ENCODE results near the gene CTSW. TPM values are rescaled to one million over a fixed set of nuclear protein-coding genes. Genes with fewer than 3 reads are reported as not detected.
"Not testable (repeated sequence)": the region's sequence is repeated elsewhere in the genome, so short reads cannot be mapped to it uniquely, and the experiment has no call there.

The CTSW gene
- polyA plus RNA-seq, 1 of the 3 experiments (the other 2 are of a cell fraction), result 0.49 TPM

GRCh38 chr11:65844231-65844872 is 35.3 kb upstream of the CTSW start:
- Histone ChIP-seq H3K27ac (ENCODE audit: low read depth in 2 of 2, low read length in 1 of 2) (no peak overlapping the region), H3K4me3 (ENCODE audit: low read depth in 2 of 2, low read length in 1 of 2) (no peak overlapping the region), H3K79me2 (ENCODE audit: insufficient read depth) (no peaks in the 10 kb centered on the region), H3K9me3 (no peaks in the 10 kb centered on the region), H3F3A (replicated peaks; ENCODE audit: insufficient read depth) (peaks cover 7% of the 10 kb centered on the region), H3K9me2 (no peaks in the 10 kb centered on the region), H3K4me2 (no peak overlapping the region), H3K4me1 (ENCODE audit: control insufficient read depth in 1 of 2, insufficient read depth in 2 of 2, low read depth in 1 of 2, low read length in 1 of 2) (no peaks in the 10 kb centered on the region; a peak in 1 of 4 replicates), H3K36me3 (replicated peaks in 1 of 2; ENCODE audit: control insufficient read depth in 1 of 2, insufficient read depth in 2 of 2, low read length in 1 of 2) (no peaks in the 10 kb centered on the region), H3K9ac (no peak overlapping the region), H4K20me1 (ENCODE audit: insufficient read depth) (no peaks in the 10 kb centered on the region), H2AFZ (ENCODE audit: low read depth) (no peak overlapping the region), H3K27me3 (ENCODE audit: insufficient read depth) (no peaks in the 10 kb centered on the region)
- no peak for DNase-seq
- WGBS (ENCODE audit: low lambda C conversion rate), result 85% methylated on average over 10 of the region's 10 CpGs
- TF ChIP-seq JUND (IDR thresholded peaks at IDR 0.05) (no peak), TAF1 (IDR thresholded peaks at IDR 0.05; ENCODE audit: borderline replicate concordance, low read depth, low read length) (no peak), GABPA (IDR thresholded peaks at IDR 0.05; ENCODE audit: low read depth) (no peak), PBX3 (IDR thresholded peaks at IDR 0.05) (no peak), SMC3 (IDR thresholded peaks at IDR 0.05; ENCODE audit: low read depth, low read length) (no peak), USF2 (IDR thresholded peaks at IDR 0.05; ENCODE audit: borderline replicate concordance, low read depth, low read length) (no peak), TEAD4 (IDR thresholded peaks at IDR 0.05; ENCODE audit: borderline replicate concordance, insufficient read depth) (no peak), RAD21 (IDR thresholded peaks at IDR 0.05; ENCODE audit: low read length) (no peak)
- POLR2A ChIA-PET, result interaction anchor here (0.7 to 1.2 kb wide), 2 partner anchors 9 to 12 kb away, joined by 3 read pairs; no protein-coding TSS in a partner anchor
- CTCF ChIA-PET, result interaction anchor here (1.6 kb wide), 2 partner anchors 40 to 144 kb away, joined by 3 to 4 read pairs; no protein-coding TSS in a partner anchor

- no peak overlapping the region for H3K9ac ChIP-seq
- no peaks in the 10 kb centered on the region for H3K9me3 ChIP-seq
- no peaks in the 10 kb centered on the region for H3K79me2 ChIP-seq (ENCODE audit: insufficient read depth)
- H3K4me1 ChIP-seq (ENCODE audit: control insufficient read depth in 1 of 2, insufficient read depth in 2 of 2, low read depth in 1 of 2, low read length in 1 of 2), result peaks cover 0 to 4% of the 10 kb centered on the region in 2 experiments; a peak in 1 of 4 replicates
- H2AFZ ChIP-seq (ENCODE audit: low read depth), result no peak overlapping the region
- peaks cover 10 to 15% of the 10 kb centered on the region in 2 experiments for H3K36me3 ChIP-seq (replicated peaks in 1 of 2; ENCODE audit: control insufficient read depth in 1 of 2, insufficient read depth in 2 of 2, low read length in 1 of 2)
- H3K4me3 ChIP-seq (ENCODE audit: low read depth in 2 of 2, low read length in 1 of 2), result no peak overlapping the region
- no peak for DNase-seq
- ChIA-PET POLR2A (no interaction called here), CTCF (interaction anchor here (1.6 kb wide), 1 partner anchor 37 kb away, joined by 4 read pairs; no protein-coding TSS in a partner anchor)
- no peak overlapping the region for H3K27ac ChIP-seq (ENCODE audit: low read depth in 2 of 2, low read length in 1 of 2)
- peaks cover 8% of the 10 kb centered on the region for H4K20me1 ChIP-seq (ENCODE audit: insufficient read depth)
- 66% methylated on average over 3 of the region's 3 CpGs for WGBS (ENCODE audit: low lambda C conversion rate)
- H3K4me2 ChIP-seq, result no peak overlapping the region
- no peaks in the 10 kb centered on the region for H3K27me3 ChIP-seq (ENCODE audit: insufficient read depth)
- H3F3A ChIP-seq (replicated peaks; ENCODE audit: insufficient read depth), result peaks cover 31% of the 10 kb centered on the region
- no peak for TF ChIP-seq FOXJ3 (CRISPR knock-in tag; IDR thresholded peaks at IDR 0.05)
- TF ChIP-seq RCOR1 (IDR thresholded peaks at IDR 0.05; ENCODE audit: low read length), result no peak
- no peak for TF ChIP-seq PBX3 (IDR thresholded peaks at IDR 0.05)
- TF ChIP-seq NFIC (IDR thresholded peaks at IDR 0.05; ENCODE audit: borderline replicate concordance), result no peak
- TF ChIP-seq FOSL2 (IDR thresholded peaks at IDR 0.05; ENCODE audit: borderline replicate concordance, low read depth), result no peak
- no peak for TF ChIP-seq GATA2 (CRISPR knock-in tag; IDR thresholded peaks at IDR 0.05)
- no peak for TF ChIP-seq ELF1 (IDR thresholded peaks at IDR 0.05)
- TF ChIP-seq, protein P1, sequence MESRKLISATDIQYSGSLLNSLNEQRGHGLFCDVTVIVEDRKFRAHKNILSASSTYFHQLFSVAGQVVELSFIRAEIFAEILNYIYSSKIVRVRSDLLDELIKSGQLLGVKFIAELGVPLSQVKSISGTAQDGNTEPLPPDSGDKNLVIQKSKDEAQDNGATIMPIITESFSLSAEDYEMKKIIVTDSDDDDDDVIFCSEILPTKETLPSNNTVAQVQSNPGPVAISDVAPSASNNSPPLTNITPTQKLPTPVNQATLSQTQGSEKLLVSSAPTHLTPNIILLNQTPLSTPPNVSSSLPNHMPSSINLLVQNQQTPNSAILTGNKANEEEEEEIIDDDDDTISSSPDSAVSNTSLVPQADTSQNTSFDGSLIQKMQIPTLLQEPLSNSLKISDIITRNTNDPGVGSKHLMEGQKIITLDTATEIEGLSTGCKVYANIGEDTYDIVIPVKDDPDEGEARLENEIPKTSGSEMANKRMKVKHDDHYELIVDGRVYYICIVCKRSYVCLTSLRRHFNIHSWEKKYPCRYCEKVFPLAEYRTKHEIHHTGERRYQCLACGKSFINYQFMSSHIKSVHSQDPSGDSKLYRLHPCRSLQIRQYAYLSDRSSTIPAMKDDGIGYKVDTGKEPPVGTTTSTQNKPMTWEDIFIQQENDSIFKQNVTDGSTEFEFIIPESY (IDR thresholded peaks at IDR 0.05; ENCODE audit: borderline replicate concordance, low read depth), result no peak
- TF ChIP-seq CHD2 (IDR thresholded peaks at IDR 0.05; ENCODE audit: low read length, partially characterized antibody), result no peak
- no peak for TF ChIP-seq JUND (IDR thresholded peaks at IDR 0.05)
- H3K9me2 ChIP-seq, result no peaks in the 10 kb centered on the region
Observed at GRCh38 chr11:65847746-65848145, 31.9 kb upstream of the CTSW start.

DNA sequence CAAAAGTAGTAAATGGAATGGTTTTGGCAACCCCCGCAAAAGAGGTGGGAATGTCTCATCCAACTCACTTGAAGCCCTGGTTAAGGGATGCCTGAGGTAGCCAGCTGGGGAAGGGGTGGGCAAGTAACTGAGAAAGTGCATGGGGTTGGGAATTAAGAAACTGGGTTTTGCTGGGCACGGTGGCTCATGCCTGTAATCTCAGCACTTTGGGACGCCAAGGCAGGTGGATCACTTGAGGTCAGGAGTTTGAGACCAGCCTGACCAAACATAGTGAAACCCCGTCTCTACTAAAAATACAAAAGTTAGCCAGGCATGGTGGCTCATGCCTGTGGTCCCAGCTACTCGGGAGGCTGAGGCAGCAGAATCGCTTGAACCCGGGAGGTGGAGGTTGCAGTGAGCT is 30.9 kb upstream of the CTSW start:
- WGBS (ENCODE audit: low lambda C conversion rate), result 54% methylated on average over 6 of the region's 7 CpGs

More for the DNA sequence above, 30.9 kb upstream of the CTSW start:
- not testable (repeated sequence) for H3K4me3 ChIP-seq (ENCODE audit: low read depth in 2 of 2, low read length in 1 of 2); H3K27me3 ChIP-seq (ENCODE audit: insufficient read depth); DNase-seq; H3K9me2 ChIP-seq; H3K27ac ChIP-seq (ENCODE audit: low read depth in 2 of 2, low read length in 1 of 2); H3K79me2 ChIP-seq (ENCODE audit: insufficient read depth); H3K9me3 ChIP-seq; H3K4me2 ChIP-seq; H3K4me1 ChIP-seq (ENCODE audit: control insufficient read depth in 1 of 2, insufficient read depth in 2 of 2, low read depth in 1 of 2, low read length in 1 of 2); H2AFZ ChIP-seq (ENCODE audit: low read depth); H3K9ac ChIP-seq
- Histone ChIP-seq H3K36me3 (replicated peaks in 1 of 2; ENCODE audit: control insufficient read depth in 1 of 2, insufficient read depth in 2 of 2, low read length in 1 of 2) (peaks cover 15 to 25% of the 10 kb centered on the region in 2 experiments), H4K20me1 (ENCODE audit: insufficient read depth) (peaks cover 17% of the 10 kb centered on the region), H3F3A (replicated peaks; ENCODE audit: insufficient read depth) (peaks cover 36% of the 10 kb centered on the region)
- CTCF ChIA-PET, result interaction anchor here (1.3 to 5.3 kb wide), 5 partner anchors 12 to 137 kb away, joined by 3 to 30 read pairs (median 4); partner anchors contain the start of genes FIBP, KAT5 and MUS81
- POLR2A ChIA-PET, result interaction anchor here (2.7 kb wide), 1 partner anchor 11 kb away, joined by 13 read pairs; the partner anchor contains the start of gene MUS81

Data from SK-N-SH (cell line).